HG03175 (cell line): ENCODE results near the gene RABGAP1L.

ENCODE experiments used
- ATAC-seq: cut with Tn5 transposase; IDR thresholded peaks from one replicate; pipeline ENCODE4 v1.9.1; 2021; ENCODE audit warnings: mild to moderate bottlenecking, moderate library complexity; ENCODE audit not compliant: unreplicated experiment

RABGAP1L gene

GRCh38 chr1:174740249-174740968 is 581.1 kb downstream of the RABGAP1L start:
- ATAC-seq, result no peak

GRCh38 chr1:174742805-174743653 is 583.7 kb downstream of the RABGAP1L start:
- no peak for ATAC-seq

GRCh38 chr1:174743654-174744561 is 584.6 kb downstream of the RABGAP1L start:
- no peak for ATAC-seq

- no peak for ATAC-seq
Measured at GRCh38 chr1:174744886-174745285, 585.6 kb downstream of the RABGAP1L start.

GRCh38 chr1:174746024-174746808 is 586.9 kb downstream of the RABGAP1L start:
- no peak for ATAC-seq

- no peak for ATAC-seq
Measured at GRCh38 chr1:174747613-174748012, 588.3 kb downstream of the RABGAP1L start.

GRCh38 chr1:174748586-174748985 is 589.3 kb downstream of the RABGAP1L start:
- no peak for ATAC-seq

GRCh38 chr1:174753131-174753530 is 593.8 kb downstream of the RABGAP1L start:
- ATAC-seq, result no peak

GRCh38 chr1:174761335-174761734 is 602.0 kb downstream of the RABGAP1L start:
- no peak for ATAC-seq

- ATAC-seq, result no peak
Measured at GRCh38 chr1:174761901-174762585, 602.7 kb downstream of the RABGAP1L start.

GRCh38 chr1:174764191-174764590 is 604.9 kb downstream of the RABGAP1L start:
- ATAC-seq, result no peak

GRCh38 chr1:174766727-174767126 is 607.4 kb downstream of the RABGAP1L start:
- no peak for ATAC-seq

- ATAC-seq, result no peak
Measured at GRCh38 chr1:174768516-174768915, 609.2 kb downstream of the RABGAP1L start.

GRCh38 chr1:174768949-174769348 is 609.6 kb downstream of the RABGAP1L start:
- no peak for ATAC-seq

GRCh38 chr1:174769961-174770549 is 610.7 kb downstream of the RABGAP1L start:
- ATAC-seq, result no peak

- no peak for ATAC-seq
Measured at GRCh38 chr1:174775621-174776020, 616.3 kb downstream of the RABGAP1L start.

- ATAC-seq, result no peak
Measured at GRCh38 chr1:174777262-174777661, 617.9 kb downstream of the RABGAP1L start.

GRCh38 chr1:174785510-174785909 is 626.2 kb downstream of the RABGAP1L start:
- ATAC-seq, result no peak

GRCh38 chr1:174786358-174786757 is 627.0 kb downstream of the RABGAP1L start:
- ATAC-seq, result no peak
